Measurements from ENCODE around the gene CCDC73.
"Not testable (repeated sequence)": the region's sequence is repeated elsewhere in the genome, so short reads cannot be mapped to it uniquely, and the experiment has no call there.

The CCDC73 gene

DNA sequence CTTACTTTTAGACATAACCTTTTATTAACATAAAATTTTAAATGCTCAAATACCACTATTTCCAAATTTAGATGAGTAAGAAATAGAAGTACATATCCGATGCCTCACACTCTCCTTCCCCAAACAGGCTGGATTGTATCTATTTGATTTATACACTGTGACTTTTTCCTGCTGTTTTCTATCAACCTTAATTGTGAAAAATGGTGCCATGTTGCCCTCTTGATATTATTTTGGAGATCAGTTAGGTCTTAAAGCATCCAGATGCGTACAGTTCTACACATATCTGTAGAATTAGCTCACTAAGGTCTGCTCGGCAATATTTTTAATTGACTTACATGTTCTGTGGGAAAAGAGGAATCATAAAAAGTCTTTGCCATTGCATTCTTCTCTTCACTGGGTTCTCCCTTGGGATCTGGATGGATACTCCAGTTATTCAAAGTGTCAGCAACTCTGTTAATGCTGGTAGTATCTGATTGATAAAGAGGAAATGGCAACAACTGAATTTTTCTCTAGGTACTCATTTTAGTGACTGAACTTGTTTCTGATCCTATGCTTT lies 183.6 kb downstream of the CCDC73 start:
- no peaks in the 10 kb centered on the region for H3K9me3 ChIP-seq (ENCODE audit: insufficient read depth, low read length)
- no peak overlapping the region for H3K4me2 ChIP-seq (ENCODE audit: low read length)
- H3K36me3 ChIP-seq (replicated peaks; ENCODE audit: low read depth, low read length) = peaks cover 11% of the 10 kb centered on the region
- H4K20me1 ChIP-seq (ENCODE audit: insufficient read depth, low read length) = no peaks in the 10 kb centered on the region
- no peak overlapping the region for H3K9ac ChIP-seq (ENCODE audit: low read length)
- H3K4me3 ChIP-seq (ENCODE audit: low read length) = no peak overlapping the region
- H3K79me2 ChIP-seq (ENCODE audit: low read length) = no peaks in the 10 kb centered on the region
- no peak for TF ChIP-seq CTCF (IDR thresholded peaks at IDR 0.05; ENCODE audit: low read depth, low read length)
- no peak for TF ChIP-seq EZH2phosphoT487 (IDR thresholded peaks at IDR 0.05; ENCODE audit: low read depth)
- H2AFZ ChIP-seq (ENCODE audit: low read depth, low read length) = no peak overlapping the region
- no peak overlapping the region for H3K27ac ChIP-seq (ENCODE audit: low read length)
- no peaks in the 10 kb centered on the region for H3K27me3 ChIP-seq (ENCODE audit: low read depth, low read length)
- no peaks in the 10 kb centered on the region for H3K4me1 ChIP-seq (ENCODE audit: low read length)

DNA sequence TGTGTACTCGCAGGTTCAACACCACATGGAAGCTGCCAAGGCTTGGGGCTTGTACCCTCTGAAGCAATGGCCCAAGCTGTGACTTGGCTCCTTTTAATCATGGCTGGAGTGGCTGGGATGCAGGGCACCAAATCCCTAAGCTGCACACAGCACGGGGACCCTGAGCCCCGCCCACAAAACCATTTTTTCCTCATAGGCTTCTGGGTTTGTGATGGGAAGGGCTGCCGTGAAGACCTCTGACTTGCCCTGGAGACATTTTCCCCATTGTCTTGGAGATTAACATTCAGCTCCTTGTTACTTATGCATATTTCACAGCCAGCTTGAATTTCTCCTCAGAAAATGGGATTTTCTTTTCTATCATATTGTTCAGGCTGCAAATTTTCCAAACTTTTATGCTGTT lies 185.6 kb downstream of the CCDC73 start:
- H3K4me3 ChIP-seq (ENCODE audit: low read length); H4K20me1 ChIP-seq (ENCODE audit: insufficient read depth, low read length); H3K4me2 ChIP-seq (ENCODE audit: low read length); H3K27ac ChIP-seq (ENCODE audit: low read length); H2AFZ ChIP-seq (ENCODE audit: low read depth, low read length); H3K4me1 ChIP-seq (ENCODE audit: low read length); H3K79me2 ChIP-seq (ENCODE audit: low read length); H3K9ac ChIP-seq (ENCODE audit: low read length); H3K9me3 ChIP-seq (ENCODE audit: insufficient read depth, low read length); H3K27me3 ChIP-seq (ENCODE audit: low read depth, low read length): not testable (repeated sequence)
- H3K36me3 ChIP-seq (replicated peaks; ENCODE audit: low read depth, low read length) = peaks cover 24% of the 10 kb centered on the region

- H3K27ac ChIP-seq (ENCODE audit: low read length) = no peak overlapping the region
- TF ChIP-seq EZH2phosphoT487 (IDR thresholded peaks at IDR 0.05; ENCODE audit: low read depth) (no peak), CTCF (IDR thresholded peaks at IDR 0.05; ENCODE audit: low read depth, low read length) (no peak)
- no peaks in the 10 kb centered on the region for H4K20me1 ChIP-seq (ENCODE audit: insufficient read depth, low read length)
- no peaks in the 10 kb centered on the region for H3K79me2 ChIP-seq (ENCODE audit: low read length)
- H3K4me1 ChIP-seq (ENCODE audit: low read length) = no peaks in the 10 kb centered on the region
- H3K9me3 ChIP-seq (ENCODE audit: insufficient read depth, low read length) = no peaks in the 10 kb centered on the region
- H2AFZ ChIP-seq (ENCODE audit: low read depth, low read length) = no peak overlapping the region
- no peak overlapping the region for H3K4me3 ChIP-seq (ENCODE audit: low read length)
- no peak overlapping the region for H3K9ac ChIP-seq (ENCODE audit: low read length)
- no peaks in the 10 kb centered on the region for H3K27me3 ChIP-seq (ENCODE audit: low read depth, low read length)
- peaks cover 47% of the 10 kb centered on the region for H3K36me3 ChIP-seq (replicated peaks; ENCODE audit: low read depth, low read length)
- no peak overlapping the region for H3K4me2 ChIP-seq (ENCODE audit: low read length)
These were observed 188.2 kb downstream of the CCDC73 start for GRCh38 chr11:32606220-32606619.

GRCh38 chr11:32602657-32603415 lies 191.6 kb downstream of the CCDC73 start:
- H3K36me3 ChIP-seq (replicated peaks; ENCODE audit: low read depth, low read length) = peaks cover 64% of the 10 kb centered on the region
- no peak overlapping the region for H2AFZ ChIP-seq (ENCODE audit: low read depth, low read length)
- no peak overlapping the region for H3K27ac ChIP-seq (ENCODE audit: low read length)
- H3K4me1 ChIP-seq (ENCODE audit: low read length) = no peaks in the 10 kb centered on the region
- no peak overlapping the region for H3K9ac ChIP-seq (ENCODE audit: low read length)
- no peak overlapping the region for H3K4me3 ChIP-seq (ENCODE audit: low read length)
- no peaks in the 10 kb centered on the region for H3K9me3 ChIP-seq (ENCODE audit: insufficient read depth, low read length)
- TF ChIP-seq EZH2phosphoT487 (IDR thresholded peaks at IDR 0.05; ENCODE audit: low read depth) = no peak
- TF ChIP-seq CTCF (IDR thresholded peaks at IDR 0.05; ENCODE audit: low read depth, low read length) = no peak
- H3K27me3 ChIP-seq (ENCODE audit: low read depth, low read length) = no peaks in the 10 kb centered on the region
- no peaks in the 10 kb centered on the region for H4K20me1 ChIP-seq (ENCODE audit: insufficient read depth, low read length)
- H3K79me2 ChIP-seq (ENCODE audit: low read length) = peaks cover 3% of the 10 kb centered on the region
- no peak overlapping the region for H3K4me2 ChIP-seq (ENCODE audit: low read length)
